Sigmoid colon (tissue), 7 donors: ENCODE data around the gene TAOK3. TPM values are rescaled to one million over a fixed set of nuclear protein-coding genes. Genes with fewer than 3 reads are reported as not detected.

ENCODE experiments used
- DNase-seq: peaks from one replicate; pipeline ENCODE4 v3.0.0-alpha.2; 2019
- H3K27ac ChIP-seq, 4 donors: fragments of 200-600 bp; sonication (generic); one replicate each; pipeline ENCODE4 v1.5.1; 2016 to 2019; ENCODE audit warnings: mild to moderate bottlenecking in 1 of 4
- H3K27me3 ChIP-seq, 3 donors: fragments of 200-600 bp; sonication (generic); one replicate each; pipeline ENCODE4 v1.5.1; 2019; ENCODE audit warnings: mild to moderate bottlenecking in 1 of 3
- H3K36me3 ChIP-seq, 4 donors: fragments of 200-600 bp; sonication (generic); one replicate each; pipeline ENCODE4 v1.5.1; 2016 to 2019
- H3K4me1 ChIP-seq, 4 donors: fragments of 200-600 bp; sonication (generic); one replicate each; pipeline ENCODE4 v1.5.1; 2017 to 2019
- H3K4me3 ChIP-seq, 4 donors: fragments of 200-600 bp; sonication (generic); one replicate each; pipeline ENCODE4 v1.5.1; 2017 to 2019; ENCODE audit warnings: mild to moderate bottlenecking in 2 of 4, moderate library complexity in 1 of 4
- H3K9me3 ChIP-seq, 4 donors: fragments of 200-600 bp in 3 of 4; sonication (generic) in 3 of 4; one replicate each; pipeline versions ENCODE4 v1.5.1 to v1.6.1; 2013 to 2019
- CTCF ChIP-seq, 4 experiments: fragments of 450-650 bp in 3 of 4; fragments of 200-600 bp in 1 of 4; IDR thresholded peaks; one replicate each; pipeline ENCODE4 v1.5.1; 2016 to 2019; ENCODE audit warnings: antibody characterized with exemption in 4 of 4, mild to moderate bottlenecking in 3 of 4, moderate library complexity in 2 of 4
- EP300 ChIP-seq, 4 donors: sonication (generic); formaldehyde crosslinking; IDR thresholded peaks; one replicate each; pipeline ENCODE4 v1.6.1; 2017; ENCODE audit warnings: antibody characterized with exemption in 4 of 4
- POLR2A ChIP-seq, 2 donors: fragments of 450-650 bp; IDR thresholded peaks; one replicate each; pipeline ENCODE4 v1.6.1; 2016; ENCODE audit warnings: antibody characterized with exemption in 2 of 2, mild to moderate bottlenecking in 2 of 2, moderate library complexity in 2 of 2
- POLR2AphosphoS5 ChIP-seq, 4 donors: sonication (generic); formaldehyde crosslinking; IDR thresholded peaks; one replicate each; pipeline ENCODE4 v1.6.1; 2017; ENCODE audit warnings: antibody characterized with exemption in 4 of 4
- WGBS, 2 donors: extraction: QIAGEN DNeasy Blood & Tissue Kit; methylation state at CpG; one replicate each; pipeline ENCODE4 v1.1.7; 2013; 5-methylcytosine and 5-hydroxymethylcytosine counted together
- intact Hi-C: fragments of 100-400 bp; cut with DNase I; formaldehyde crosslinking; loops from one replicate; pipeline ENCODE4 v1.15.1; 2023
- polyA plus RNA-seq, 3 donors: library from polyadenylated mRNA; stranded (reverse); fragments of 200-250 nt; gene quantifications; one replicate each; pipeline ENCODE4 v1.2.3, GENCODE V29; 2013
- total RNA-seq, 4 donors: library from RNA; depleted of rRNA; stranded (reverse); fragments of >200 nt; gene quantifications; one replicate each; pipeline ENCODE4 v1.1.0, GENCODE V29; 2016
- donor health status: healthy with polysubstance abuse.
- donor health status: Bipolar disorder and iron deficiency.
- donor health status: healthy.

Gene TAOK3
- total and polyA plus RNA-seq, 7 donors = 18.9 to 66.2 (median 29.4) TPM

GRCh38 chr12:118326991-118327390 lies 45.7 kb downstream of the TAOK3 start:
- Histone ChIP-seq H3K4me3 (no peak overlapping the region), H3K4me1 (peaks cover 0 to 9% (median 3%) of the 10 kb centered on the region in 4 donors), H3K36me3 (no peaks in the 10 kb centered on the region), H3K9me3 (no peaks in the 10 kb centered on the region), H3K27ac (no peak overlapping the region), H3K27me3 (no peaks in the 10 kb centered on the region)
- DNase-seq = no peak
- no peak for TF ChIP-seq CTCF (IDR thresholded peaks at IDR 0.05)
- no peak for TF ChIP-seq POLR2A (IDR thresholded peaks at IDR 0.05)
- TF ChIP-seq EP300 (IDR thresholded peaks at IDR 0.05) = no peak
- no peak for TF ChIP-seq POLR2AphosphoS5 (IDR thresholded peaks at IDR 0.05)
- intact Hi-C loops = no loop called here

GRCh38 chr12:118325081-118325480 lies 47.6 kb downstream of the TAOK3 start:
- Histone ChIP-seq H3K4me1 (peaks cover 0 to 5% (median 0%) of the 10 kb centered on the region in 4 donors), H3K9me3 (no peaks in the 10 kb centered on the region), H3K27ac (no peak overlapping the region), H3K27me3 (no peaks in the 10 kb centered on the region), H3K4me3 (no peak overlapping the region), H3K36me3 (no peaks in the 10 kb centered on the region)
- TF ChIP-seq POLR2AphosphoS5 (IDR thresholded peaks at IDR 0.05) = no peak
- TF ChIP-seq POLR2A (IDR thresholded peaks at IDR 0.05) = no peak
- TF ChIP-seq CTCF (IDR thresholded peaks at IDR 0.05) = no peak
- TF ChIP-seq EP300 (IDR thresholded peaks at IDR 0.05) = no peak
- intact Hi-C loops = no loop called here
- DNase-seq = no peak
- WGBS, 2 donors = 85 to 94% methylated on average over 2 of the region's 2 CpGs

- Histone ChIP-seq H3K9me3 (no peaks in the 10 kb centered on the region), H3K27me3 (no peaks in the 10 kb centered on the region), H3K4me1 (no peaks in the 10 kb centered on the region), H3K36me3 (no peaks in the 10 kb centered on the region), H3K27ac (no peak overlapping the region), H3K4me3 (no peak overlapping the region)
- intact Hi-C loops = no loop called here
- TF ChIP-seq EP300 (IDR thresholded peaks at IDR 0.05) (no peak), CTCF (IDR thresholded peaks at IDR 0.05) (no peak), POLR2AphosphoS5 (IDR thresholded peaks at IDR 0.05) (no peak), POLR2A (IDR thresholded peaks at IDR 0.05) (no peak)
- WGBS, 2 donors = 93 to 94% methylated on average over 3 of the region's 3 CpGs
- no peak for DNase-seq
Measured at GRCh38 chr12:118319627-118320026, 53.1 kb downstream of the TAOK3 start.

- Histone ChIP-seq H3K36me3 (no peaks in the 10 kb centered on the region), H3K9me3 (no peaks in the 10 kb centered on the region), H3K27ac (no peak overlapping the region), H3K27me3 (no peaks in the 10 kb centered on the region), H3K4me3 (no peak overlapping the region), H3K4me1 (no peaks in the 10 kb centered on the region)
- TF ChIP-seq POLR2A (IDR thresholded peaks at IDR 0.05) (no peak), POLR2AphosphoS5 (IDR thresholded peaks at IDR 0.05) (no peak), CTCF (IDR thresholded peaks at IDR 0.05) (no peak), EP300 (IDR thresholded peaks at IDR 0.05) (no peak)
- intact Hi-C loops = no loop called here
- no peak for DNase-seq
- WGBS, 2 donors = 98 to 100% methylated on average over 1 of the region's 1 CpG
Measured at GRCh38 chr12:118318744-118319143, 54.0 kb downstream of the TAOK3 start.

- DNase-seq = no peak
- Histone ChIP-seq H3K9me3 (no peaks in the 10 kb centered on the region), H3K36me3 (no peaks in the 10 kb centered on the region), H3K4me3 (no peak overlapping the region), H3K4me1 (no peaks in the 10 kb centered on the region), H3K27me3 (no peaks in the 10 kb centered on the region), H3K27ac (no peak overlapping the region)
- TF ChIP-seq POLR2AphosphoS5 (IDR thresholded peaks at IDR 0.05) (no peak), POLR2A (IDR thresholded peaks at IDR 0.05) (no peak), EP300 (IDR thresholded peaks at IDR 0.05) (no peak), CTCF (IDR thresholded peaks at IDR 0.05) (no peak)
- 73 to 87% methylated on average over 1 of the region's 1 CpG for WGBS, 2 donors
- intact Hi-C loops = no loop called here
Measured at GRCh38 chr12:118317729-118318128, 55.0 kb downstream of the TAOK3 start.
